ENCODE data around the gene RPS6KA4. TPM values are rescaled to one million over a fixed set of nuclear protein-coding genes. Genes with fewer than 3 reads are reported as not detected.

RPS6KA4 gene
- total RNA-seq, 2 experiments from 2014 or later: 13.4 to 16.7 TPM

- Histone ChIP-seq H4K20me1 (ENCODE audit: insufficient read depth, low read length) (no peaks in the 10 kb centered on the region), H3K27ac (ENCODE audit: low read depth, low read length, poor library complexity, severe bottlenecking) (no peak overlapping the region), H3K9me3 (ENCODE audit: low read length) (no peaks in the 10 kb centered on the region), H3K9me2 (ENCODE audit: insufficient read depth, low read length) (no peaks in the 10 kb centered on the region), H3K4me2 (ENCODE audit: low read length) (peak overlapping the region; percentile 90), H3K79me2 (ENCODE audit: insufficient read depth, low read depth, low read length) (peaks cover 10% of the 10 kb centered on the region; the same call in 1 of the 2 replicates), H2AFZ (ENCODE audit: low read length) (no peak overlapping the region), H3K36me3 (ENCODE audit: insufficient read depth, low read length) (peaks cover 38% of the 10 kb centered on the region), H3K4me1 (ENCODE audit: insufficient read depth, low read length, poor library complexity, severe bottlenecking) (peaks cover 40% of the 10 kb centered on the region), H3K4me3 (ENCODE audit: low read depth, low read length, poor library complexity, severe bottlenecking) (peak overlapping the region; percentile 50)
- peak; percentile 91 for DNase-seq (ENCODE audit: low spot score)
- no TSS peak for BruUV-seq (replicated peaks)
- intact Hi-C loops (cut with micrococcal nuclease; ENCODE audit: unreplicated experiment): loop anchor here (1.0 to 2.0 kb wide), 3 partner anchors 13 to 71 kb away; partner anchors contain the start of gene PRDX5
- TF ChIP-seq EZH2phosphoT487 (IDR thresholded peaks at IDR 0.05; ENCODE audit: borderline replicate concordance, low read depth, low read length) (no peak), CTCF (conservative IDR thresholded peaks at IDR 0.05; ENCODE audit: low read length) (peak; percentile 65)
- ChIA-PET POLR2A (interaction anchor here (0.5 to 3.6 kb wide), 4 partner anchors 14 to 363 kb away, joined by 3 to 22 read pairs (median 4); partner anchors contain the start of genes PRDX5 and TRMT112), CTCF (ENCODE audit: unreplicated experiment) (interaction anchor here (1.0 to 1.4 kb wide), 3 partner anchors 24 to 346 kb away, joined by 3 to 12 read pairs (median 5); partner anchors contain the start of genes PRDX5 and TRMT112)
These were observed 16.8 kb upstream of the RPS6KA4 start for GRCh38 chr11:64341851-64342791.

- Histone ChIP-seq H2AFZ (ENCODE audit: low read length) (no peak overlapping the region), H3K4me2 (ENCODE audit: low read length) (peak overlapping the region; percentile 90; the same call in 1 of the 2 replicates), H3K9me3 (ENCODE audit: low read length) (no peaks in the 10 kb centered on the region), H3K4me3 (ENCODE audit: low read depth, low read length, poor library complexity, severe bottlenecking) (peak overlapping the region; percentile 50), H4K20me1 (ENCODE audit: insufficient read depth, low read length) (no peaks in the 10 kb centered on the region), H3K79me2 (ENCODE audit: insufficient read depth, low read depth, low read length) (peaks cover 10% of the 10 kb centered on the region; the same call in 1 of the 2 replicates), H3K9me2 (ENCODE audit: insufficient read depth, low read length) (no peaks in the 10 kb centered on the region), H3K27ac (ENCODE audit: low read depth, low read length, poor library complexity, severe bottlenecking) (no peak overlapping the region), H3K4me1 (ENCODE audit: insufficient read depth, low read length, poor library complexity, severe bottlenecking) (peaks cover 35% of the 10 kb centered on the region), H3K36me3 (ENCODE audit: insufficient read depth, low read length) (peaks cover 32% of the 10 kb centered on the region)
- POLR2A ChIA-PET: interaction anchor here (0.6 to 3.6 kb wide), 2 partner anchors 26 to 158 kb away, joined by 3 to 22 read pairs; partner anchors contain the start of genes PRDX5 and TRMT112
- TF ChIP-seq CTCF (conservative IDR thresholded peaks at IDR 0.05; ENCODE audit: low read length) (no peak), EZH2phosphoT487 (IDR thresholded peaks at IDR 0.05; ENCODE audit: borderline replicate concordance, low read depth, low read length) (no peak)
- CTCF ChIA-PET (ENCODE audit: unreplicated experiment): interaction anchor here (1.0 to 1.2 kb wide), 2 partner anchors 25 to 345 kb away, joined by 3 to 12 read pairs; partner anchors contain the start of genes PRDX5 and TRMT112
- no TSS peak for BruUV-seq (replicated peaks)
- intact Hi-C loops (cut with micrococcal nuclease; ENCODE audit: unreplicated experiment): loop anchor here (1.0 kb wide), 1 partner anchor 12 kb away; no protein-coding TSS in a partner anchor
- DNase-seq (ENCODE audit: low spot score): no peak
These were observed 15.9 kb upstream of the RPS6KA4 start for GRCh38 chr11:64342869-64343745.

All from OCI-LY7 (cell line).